GM18498 (cell line): ENCODE data around the gene SORBS1.

Experiments
- ATAC-seq: cut with Tn5 transposase; IDR thresholded peaks from one replicate; pipeline ENCODE4 v1.9.1; 2021; ENCODE audit warnings: mild to moderate bottlenecking, moderate library complexity; ENCODE audit not compliant: unreplicated experiment

The SORBS1 gene

DNA sequence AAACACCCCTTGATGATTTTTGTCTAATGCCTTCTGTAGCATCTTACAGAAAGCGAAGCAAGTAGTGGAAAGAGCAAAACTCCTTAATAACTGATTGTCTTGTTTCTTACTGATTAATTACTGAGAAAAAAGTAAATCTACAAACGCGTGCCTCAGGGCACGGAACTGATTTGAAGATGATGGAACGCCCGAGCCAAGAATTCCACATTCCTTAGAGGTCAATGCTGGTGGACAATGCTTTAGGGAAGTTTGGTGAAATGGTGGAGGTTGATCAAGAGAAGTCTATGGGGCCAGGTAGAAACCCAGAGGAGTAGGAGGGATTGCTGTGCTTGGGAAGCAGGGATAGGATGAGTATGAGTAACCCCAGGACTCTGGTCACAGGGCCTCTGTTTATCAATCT lies 5.0 kb upstream of the SORBS1 start:
- no peak for ATAC-seq

DNA sequence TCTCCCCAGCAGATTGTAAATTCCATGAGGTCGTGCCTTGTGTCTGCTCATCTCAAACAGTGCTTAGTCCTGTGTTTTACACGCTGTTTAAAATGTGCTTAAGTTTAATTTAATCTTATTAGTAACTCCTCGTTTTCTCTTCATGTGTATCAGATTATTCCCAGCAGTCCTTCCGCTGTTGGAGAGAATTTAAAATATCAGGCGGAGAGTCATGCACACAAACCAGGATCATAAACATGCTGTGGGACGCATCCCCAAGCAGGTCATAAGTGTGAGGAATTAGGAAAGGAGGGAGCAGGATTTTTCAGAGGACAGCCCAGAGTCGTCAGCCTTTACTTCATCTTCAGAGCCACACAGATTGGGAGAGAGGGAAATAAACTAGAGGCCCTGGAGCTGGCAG lies 4.2 kb upstream of the SORBS1 start:
- no peak for ATAC-seq

DNA sequence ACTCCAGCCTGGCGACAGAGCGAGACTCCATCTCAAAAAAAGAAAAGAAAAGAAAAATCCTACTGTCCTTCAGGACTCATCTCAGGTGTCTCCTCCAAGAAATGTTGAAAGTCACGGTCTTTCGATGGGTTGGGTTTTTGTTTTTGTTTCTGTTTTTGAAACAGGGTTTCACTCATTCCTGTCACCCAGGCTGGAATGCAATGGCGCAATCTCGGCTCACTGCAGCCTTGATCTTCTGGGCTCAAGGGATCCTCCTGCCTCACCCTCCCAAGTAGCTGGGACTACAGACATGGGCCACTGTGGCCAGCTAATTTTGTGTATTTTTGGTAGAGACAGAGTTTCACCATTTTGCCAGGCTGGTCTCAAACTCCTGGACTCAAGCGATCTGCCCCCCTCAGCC lies 3.1 kb upstream of the SORBS1 start:
- no peak for ATAC-seq

DNA sequence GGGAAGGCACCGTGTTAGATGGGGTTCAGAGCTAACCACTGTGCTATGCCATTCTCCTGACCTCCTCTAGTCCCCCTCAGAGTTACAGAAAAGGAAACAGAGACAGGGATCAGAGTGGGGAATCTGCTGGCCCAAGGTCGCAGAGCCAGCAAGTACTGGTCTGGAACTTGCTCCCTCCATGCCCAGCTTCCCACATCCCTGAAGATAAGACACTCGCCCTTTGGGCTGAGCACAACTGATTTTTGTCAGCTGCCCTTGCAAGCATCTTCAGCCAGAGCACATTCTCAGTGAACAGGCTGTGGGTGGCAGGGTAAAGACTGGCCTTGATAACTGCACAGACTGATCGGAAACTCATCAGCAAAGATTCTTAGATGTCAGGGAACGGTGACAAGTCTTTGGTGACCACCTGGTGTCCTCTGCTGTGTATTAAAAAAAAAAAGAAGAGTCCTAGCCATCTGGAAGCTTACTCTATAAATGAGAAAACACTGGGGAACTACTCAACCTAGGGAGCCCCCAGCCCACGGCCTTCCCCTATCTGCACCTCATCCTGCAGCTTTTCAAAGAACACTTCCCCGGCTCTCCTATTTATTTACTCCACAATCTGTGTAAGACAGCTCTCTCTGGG lies 1.3 kb upstream of the SORBS1 start:
- ATAC-seq, result no peak

DNA sequence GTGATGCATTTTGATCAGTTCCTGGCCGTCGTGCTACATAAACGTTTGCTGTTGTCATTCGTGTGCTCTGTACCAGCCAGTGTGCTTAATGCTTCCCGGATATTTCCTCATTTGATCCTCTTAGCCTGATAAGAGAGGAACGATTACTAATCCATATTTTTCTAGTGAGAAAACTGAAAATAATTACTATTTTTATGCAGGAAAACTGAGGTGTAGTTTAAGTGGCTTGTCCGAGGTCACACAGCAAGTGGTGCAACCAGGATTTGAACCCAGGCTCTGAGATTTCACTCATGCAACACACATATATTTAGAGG lies 650 bp upstream of the SORBS1 start:
- no peak for ATAC-seq

DNA sequence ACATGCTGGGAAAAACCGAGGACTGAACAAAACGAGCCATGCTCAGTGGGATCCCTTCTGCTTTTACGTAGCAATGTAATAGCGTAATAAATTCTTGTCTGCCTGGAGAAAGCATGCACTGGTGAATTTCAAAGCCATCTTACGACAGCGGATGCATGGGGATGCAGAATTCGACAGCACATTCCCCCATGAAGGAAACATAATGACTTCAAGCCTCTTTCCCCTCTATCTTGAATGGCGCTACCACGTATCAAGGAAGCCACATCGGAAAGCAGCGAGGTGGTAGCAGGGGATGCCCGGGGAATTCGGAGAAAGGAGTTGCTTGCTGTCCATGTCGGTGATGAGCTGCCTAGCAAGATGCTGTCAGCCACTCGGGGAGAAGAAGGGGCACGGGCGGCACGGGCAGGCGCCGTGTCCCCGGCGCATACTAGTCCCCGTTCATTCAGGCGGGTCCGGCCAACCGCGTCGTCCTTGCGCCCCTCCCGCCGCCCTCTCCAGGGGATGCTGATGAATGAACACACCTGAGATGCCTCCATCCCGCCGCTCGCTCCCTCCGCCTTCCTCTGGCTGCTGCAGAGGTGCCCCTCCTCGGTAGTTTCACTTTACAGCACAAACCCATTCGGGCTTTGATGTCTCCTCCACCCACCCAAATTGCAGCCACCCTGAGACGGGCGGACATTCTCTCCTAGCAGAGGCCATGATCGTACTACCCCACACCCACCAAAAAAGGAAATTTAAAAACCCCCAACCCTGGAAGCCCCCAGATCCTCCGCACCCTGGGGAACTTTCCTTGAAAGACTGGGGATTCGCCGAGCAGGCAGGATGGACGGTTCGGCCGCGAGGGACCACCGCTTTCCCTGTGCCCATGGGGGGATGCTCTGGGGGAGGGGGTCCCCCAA lies 644 bp downstream of the SORBS1 start:
- no peak for ATAC-seq

DNA sequence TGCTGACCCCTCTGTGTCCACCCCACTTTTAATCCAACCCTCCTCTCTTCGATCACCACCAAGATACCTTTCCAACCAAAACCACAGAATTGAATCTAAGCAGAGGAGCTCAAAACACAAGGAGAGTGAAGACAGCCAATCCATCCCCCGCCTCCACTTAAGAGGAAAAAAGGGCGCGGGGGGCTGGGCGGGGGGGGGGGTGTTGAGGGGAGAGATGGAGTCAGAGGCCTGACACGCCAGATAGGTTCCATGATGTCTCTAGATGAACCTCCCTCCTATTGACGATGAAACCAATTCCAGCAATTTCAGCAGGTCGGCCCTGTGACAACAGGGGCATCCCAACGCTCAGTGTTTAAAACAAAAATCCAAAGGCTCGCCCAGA lies 1.3 kb downstream of the SORBS1 start:
- ATAC-seq, result no peak

DNA sequence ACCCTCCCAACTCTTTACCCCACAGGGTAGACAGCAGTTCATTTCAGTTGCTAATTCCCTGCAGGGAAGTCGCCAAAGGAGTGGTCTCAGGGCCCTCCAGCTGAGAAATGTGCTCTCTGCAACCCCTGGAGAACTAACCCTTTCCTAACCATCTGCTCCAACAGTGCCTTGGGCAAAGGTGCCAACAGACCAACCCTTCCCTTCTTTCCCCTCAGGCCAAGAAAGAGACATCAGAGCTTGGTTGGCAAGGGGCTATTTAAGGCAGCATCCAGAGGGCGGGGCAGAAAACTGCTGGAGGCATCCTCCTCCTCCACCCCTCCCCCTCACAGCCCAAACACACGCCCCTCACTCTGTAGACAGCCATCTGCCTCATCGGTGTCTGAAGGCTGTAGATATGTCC lies 1.7 kb downstream of the SORBS1 start:
- ATAC-seq, result no peak

DNA sequence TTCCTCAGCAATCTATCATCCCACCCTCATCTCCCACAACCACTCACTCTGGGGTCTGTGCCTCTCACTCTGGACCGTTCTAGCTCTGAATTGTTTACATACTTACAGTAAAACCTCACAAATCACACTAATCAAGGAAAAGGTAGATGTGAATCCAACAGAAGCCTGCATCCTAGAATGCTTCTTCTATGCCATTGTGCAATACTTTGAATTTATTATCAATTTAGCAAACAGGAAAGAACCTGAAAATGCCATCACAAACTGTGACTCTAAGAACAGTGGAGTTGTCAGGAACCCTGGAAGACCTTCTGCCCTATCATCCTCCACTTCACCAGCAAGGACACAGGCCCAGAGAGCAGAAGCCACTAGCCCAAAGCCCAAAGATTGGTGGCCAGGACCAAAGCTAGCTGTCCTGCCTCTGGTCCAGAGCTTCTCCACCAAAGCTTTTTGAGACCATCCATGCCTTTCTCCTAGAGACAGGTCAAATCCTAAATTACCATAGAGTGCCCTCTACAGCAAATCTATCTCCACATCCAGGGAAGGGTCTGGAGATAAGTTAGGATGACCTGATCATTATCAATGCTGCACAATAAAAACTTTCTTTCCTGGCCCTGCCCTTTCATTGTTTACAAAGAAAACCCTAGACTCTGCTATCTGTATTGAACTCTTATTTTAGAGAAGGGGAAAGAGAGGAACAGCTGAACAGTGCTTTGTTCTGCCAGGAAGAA lies 2.4 kb downstream of the SORBS1 start:
- ATAC-seq, result no peak

DNA sequence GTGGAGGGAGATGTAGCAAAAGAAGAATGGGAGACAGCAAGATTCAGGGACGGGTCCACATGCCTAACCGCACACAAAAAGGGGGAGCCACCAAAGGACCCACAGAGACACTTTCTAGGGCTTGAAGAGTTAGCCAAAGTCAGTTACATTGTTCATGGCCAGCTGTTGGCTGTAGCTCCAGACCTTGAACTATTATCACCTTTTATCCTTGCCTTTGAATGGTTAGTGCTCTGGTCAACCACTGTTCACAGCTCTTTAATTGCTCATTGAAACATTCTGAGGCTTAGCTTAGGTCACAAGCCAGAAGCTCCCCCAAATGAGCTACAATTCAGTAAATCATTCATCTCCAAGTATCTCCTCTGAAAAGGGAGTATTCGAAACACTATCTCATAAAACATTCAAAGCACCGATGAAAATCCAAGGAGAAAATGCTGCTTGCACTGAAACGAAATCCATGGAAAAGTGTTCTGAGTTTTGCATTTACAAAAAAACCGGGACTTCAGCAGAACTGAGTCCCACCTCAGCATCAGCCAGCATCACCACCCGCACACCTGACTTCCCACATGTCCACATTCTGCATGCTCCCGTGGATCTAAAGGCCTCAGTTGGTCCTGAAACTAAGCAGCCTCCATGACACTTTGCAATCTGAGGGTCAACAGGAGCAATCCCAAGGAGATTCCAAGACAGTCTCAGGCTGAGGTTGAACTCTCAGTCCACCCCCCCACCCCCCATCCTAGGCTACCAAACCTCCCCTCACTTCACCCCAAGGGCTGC lies 4.0 kb downstream of the SORBS1 start:
- ATAC-seq, result no peak

DNA sequence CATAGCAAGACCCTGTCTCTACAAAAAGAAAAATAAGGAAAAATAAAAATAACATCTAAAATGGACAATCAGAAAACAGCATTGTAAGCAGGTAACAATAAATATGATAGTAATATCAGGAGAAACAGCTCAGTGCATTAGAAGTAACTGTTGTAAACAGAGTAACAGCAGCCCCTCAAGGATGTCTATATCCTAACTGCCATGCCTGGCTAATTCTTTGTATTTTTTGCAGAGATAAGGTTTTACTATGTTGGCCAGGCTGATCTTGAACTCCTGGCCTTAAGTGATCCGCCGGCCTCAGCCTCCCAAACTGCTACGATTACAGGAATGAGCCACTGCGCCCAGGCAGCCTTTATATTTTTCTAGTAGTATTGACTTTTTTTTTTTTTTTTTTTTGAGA lies 7.5 kb downstream of the SORBS1 start:
- no peak for ATAC-seq

DNA sequence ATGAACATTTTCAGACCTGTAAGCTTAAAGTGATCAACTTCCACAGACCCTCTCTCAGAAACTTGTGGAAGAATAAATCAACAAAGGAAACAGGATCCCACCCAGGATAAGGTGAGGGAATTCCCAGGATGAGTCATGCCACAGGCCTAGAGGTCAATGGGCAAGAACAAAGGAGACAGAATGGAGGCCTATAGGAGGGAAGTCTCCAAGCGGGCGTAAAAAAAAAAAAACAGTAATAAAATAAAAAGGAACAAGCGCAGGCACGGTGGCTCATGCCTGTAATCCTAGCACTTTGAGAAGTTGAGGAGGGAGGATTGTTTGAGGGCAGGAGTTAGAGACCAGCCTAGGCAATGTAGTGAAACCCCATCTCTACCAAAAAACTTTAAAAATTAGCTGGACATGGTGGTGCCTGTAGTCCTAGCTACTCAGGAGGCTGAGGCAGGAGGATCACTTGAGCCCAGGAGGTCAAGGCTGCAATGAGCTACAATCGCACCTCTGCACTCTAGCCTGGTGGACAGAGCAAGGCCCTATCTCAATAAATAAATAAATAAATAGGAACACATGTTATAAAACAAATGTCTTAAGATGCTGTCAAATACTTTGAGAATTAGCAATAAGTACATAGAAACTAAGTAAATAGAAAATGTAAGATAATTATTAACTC lies 8.4 kb downstream of the SORBS1 start:
- ATAC-seq, result no peak

DNA sequence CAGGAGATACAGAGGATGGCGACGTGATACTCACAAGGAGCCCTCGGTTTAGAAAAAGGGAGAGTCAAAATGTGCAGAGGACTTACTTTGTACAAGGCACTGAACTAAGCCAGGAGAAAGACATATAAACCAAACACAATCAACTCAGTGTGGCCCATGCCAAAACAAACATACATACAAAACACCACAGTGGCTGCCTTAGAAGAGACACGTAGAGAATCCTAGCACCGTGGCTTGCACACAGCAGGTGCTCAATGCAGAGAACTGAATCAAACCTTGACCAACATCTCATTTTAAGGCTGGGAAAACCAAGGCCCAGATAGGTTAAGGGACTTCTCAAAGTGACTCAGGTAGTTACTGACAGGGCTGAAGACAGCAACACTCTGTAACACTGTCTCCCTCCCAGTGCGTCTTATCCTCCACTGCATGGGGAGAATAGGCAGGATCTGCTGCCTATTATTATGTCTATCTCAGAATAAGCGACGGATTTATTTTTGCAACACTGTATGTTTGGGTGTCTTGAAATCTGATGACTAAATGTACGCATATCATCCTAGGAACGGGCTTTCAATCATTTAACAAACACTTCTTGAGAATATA lies 11.0 kb downstream of the SORBS1 start:
- no peak for ATAC-seq

DNA sequence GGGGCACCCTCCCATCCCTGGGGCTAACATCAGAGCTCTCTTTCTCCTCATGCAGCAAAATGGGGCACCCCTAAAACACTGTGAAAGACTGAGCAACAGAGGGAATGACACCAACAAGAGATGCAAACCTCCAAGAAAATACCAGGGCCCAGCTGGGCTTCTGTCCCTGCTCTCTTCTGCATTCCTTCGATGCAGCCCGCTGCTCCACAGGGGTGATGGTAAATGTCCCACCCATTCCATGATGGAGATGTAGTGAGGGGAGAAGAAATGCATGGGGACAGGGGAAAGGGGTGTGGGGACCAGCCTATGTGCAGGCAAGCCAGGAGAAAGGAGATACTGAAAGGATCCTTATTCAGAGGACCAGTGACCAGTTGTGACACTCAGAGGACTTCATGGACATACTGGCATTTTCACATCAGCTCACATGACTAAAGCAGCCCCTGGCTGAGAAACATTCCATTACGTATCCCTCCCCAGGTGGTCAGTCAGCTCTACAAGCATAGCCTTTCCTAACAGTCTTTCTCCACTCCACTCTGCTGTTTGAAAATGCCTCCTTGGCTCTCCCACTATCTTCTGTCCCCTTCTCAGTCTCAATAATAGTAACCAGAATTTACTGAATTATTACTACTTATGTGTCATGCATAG lies 13.3 kb downstream of the SORBS1 start:
- no peak for ATAC-seq

DNA sequence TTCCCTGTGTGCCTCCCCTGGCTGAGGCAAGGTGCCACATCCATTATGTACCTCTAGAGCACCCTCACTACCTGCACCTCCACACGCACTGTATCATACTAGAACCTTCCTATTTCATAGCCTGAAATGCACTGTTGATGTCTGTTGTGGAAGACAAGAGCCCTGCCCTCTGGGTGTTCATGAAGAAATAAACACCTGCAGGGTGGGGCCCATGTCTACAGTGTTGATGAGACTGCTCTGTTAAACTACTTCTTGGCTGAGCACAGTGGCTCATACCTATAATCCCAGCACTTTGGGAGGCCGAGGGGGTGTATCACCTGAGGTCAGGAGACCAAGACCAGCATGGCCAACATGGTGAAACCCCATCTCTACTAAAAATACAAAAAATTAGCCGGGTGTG lies 14.0 kb downstream of the SORBS1 start:
- no peak for ATAC-seq

DNA sequence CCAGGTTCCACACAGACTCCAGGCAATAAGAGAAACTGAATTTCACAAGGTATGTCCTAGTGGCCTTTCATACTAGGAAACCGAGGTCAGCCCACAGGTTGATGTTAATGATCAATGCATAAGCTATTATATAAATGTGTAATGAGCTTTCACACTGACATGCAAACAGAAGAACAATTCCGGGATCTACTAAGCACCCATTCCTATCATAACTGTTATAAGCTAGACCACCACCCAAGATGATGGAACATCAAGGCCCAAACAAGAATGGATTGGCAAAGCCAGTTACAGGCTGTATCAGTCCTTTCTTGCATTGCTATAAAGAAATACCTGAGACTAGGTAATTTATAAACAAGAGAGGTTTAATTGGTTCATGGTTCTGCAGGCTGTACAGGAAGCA lies 15.2 kb downstream of the SORBS1 start:
- ATAC-seq, result no peak

DNA sequence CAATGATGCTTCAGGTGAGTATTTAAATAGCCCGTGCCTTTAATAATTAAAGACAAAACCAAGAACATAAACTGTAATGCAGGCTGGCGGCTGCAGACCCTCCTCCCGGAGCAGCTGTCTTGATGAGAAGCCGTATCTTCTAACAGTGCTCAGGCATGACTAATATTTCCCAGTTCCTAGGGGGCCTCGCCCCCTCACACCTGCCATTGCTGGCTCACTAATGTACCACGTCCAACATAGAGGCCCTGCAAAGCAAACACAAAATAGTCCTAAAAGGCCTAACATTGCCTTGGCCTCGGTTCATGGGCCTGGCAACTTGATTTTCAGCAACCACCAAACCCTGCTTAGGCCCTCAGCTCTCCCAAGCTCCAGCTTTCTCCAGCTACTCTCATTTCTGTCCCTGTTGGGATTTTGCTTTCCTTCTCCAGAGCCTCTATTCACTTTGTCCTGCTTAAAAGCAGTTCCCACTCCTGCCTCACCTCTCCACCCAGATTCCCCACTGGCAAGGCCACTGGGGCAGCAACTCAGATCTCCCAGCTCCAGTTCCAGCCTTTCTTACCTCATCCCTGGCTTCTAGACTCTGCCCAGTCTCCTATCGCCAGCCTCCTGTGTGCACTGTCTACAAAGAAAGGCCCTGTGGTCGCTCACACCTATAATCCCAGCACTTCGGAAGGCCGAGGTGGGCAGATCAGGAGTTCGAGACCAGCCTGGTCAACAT lies 16.2 kb downstream of the SORBS1 start:
- no peak for ATAC-seq

DNA sequence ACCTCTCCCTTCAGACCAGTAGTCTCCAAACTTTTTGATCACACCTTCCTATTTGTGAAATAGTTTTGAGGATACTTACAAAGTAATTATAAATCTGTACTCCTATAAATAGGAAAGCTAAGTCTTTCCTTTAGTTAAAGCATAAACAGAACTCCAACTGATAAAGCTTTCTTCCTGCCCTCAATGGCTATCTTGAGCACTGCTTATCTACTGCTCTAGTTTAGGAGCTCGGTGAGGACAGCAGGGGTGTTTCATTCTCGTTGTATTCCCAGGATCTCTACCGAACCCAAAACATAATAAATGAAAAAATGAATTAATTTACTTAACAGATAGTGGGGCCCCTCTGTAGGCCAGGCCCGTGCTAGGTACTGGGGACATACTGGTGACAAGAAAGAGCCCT lies 17.7 kb downstream of the SORBS1 start:
- no peak for ATAC-seq

DNA sequence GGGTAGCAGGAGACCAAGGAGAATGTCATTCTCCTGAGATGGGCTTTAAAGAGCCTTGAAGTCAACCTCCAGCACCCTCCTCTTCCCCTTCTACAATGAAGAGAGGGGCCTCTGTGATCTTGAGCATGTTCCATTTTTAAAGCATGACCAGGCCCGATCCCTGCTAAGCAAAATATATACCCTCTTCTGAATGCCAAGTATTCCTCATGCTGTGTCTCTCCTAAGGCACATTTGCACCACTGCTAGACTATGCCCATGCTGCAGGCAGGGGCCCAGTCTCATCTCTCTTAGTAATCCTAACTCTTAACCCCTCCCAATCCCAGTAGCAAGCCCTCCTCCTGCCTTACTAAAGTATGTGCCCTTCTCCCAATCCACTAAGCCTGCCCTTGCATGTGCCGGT lies 18.4 kb downstream of the SORBS1 start:
- ATAC-seq, result no peak
